Activated naive CD4-positive, alpha-beta T cell treated with anti-CD3 and anti-CD28 coated beads, Interleukin-2, amount 50 U/mL, for 72 hours (primary cell): Measurements from ENCODE around the gene FAM236B. TPM values are rescaled to one million over a fixed set of nuclear protein-coding genes. Genes with fewer than 3 reads are reported as not detected.

Experiments
- total RNA-seq, 2 donors: library from RNA; stranded (reverse); gene quantifications; one replicate each; pipeline ENCODE4 v1.2.3, GENCODE V29; 2022

Gene FAM236B
- total RNA-seq, 2 donors from 2014 or later = not detected

Other genes starting within 250 kb of the FAM236B start
- 10 to 100 TPM; 14.4 to 31.2 TPM for gene HDAC8, start 209.8 kb downstream of the FAM236B start, total RNA-seq
- gene PHKA1, start 68.4 kb downstream of the FAM236B start, total RNA-seq = 1 to 10 TPM; 4.8 to 8.4 TPM
- gene DMRTC1B, start 5.8 kb downstream of the FAM236B start, total RNA-seq = under 1 TPM in 1 of 2 donors, not detected in 1; 0.21 TPM
- not detected for gene FAM236D, start 25.6 kb upstream of the FAM236B start, total RNA-seq
- gene FAM236C, start 130.0 kb upstream of the FAM236B start, total RNA-seq = not detected
- not detected for gene FAM236A, start 155.5 kb upstream of the FAM236B start, total RNA-seq
- under 1 TPM in 1 of 2 donors, not detected in 1; 0.21 TPM for gene DMRTC1, start 161.2 kb upstream of the FAM236B start, total RNA-seq
- not detected for gene PABPC1L2B, start 220.3 kb upstream of the FAM236B start, total RNA-seq